MM.1S (cell line): Measurements from ENCODE around the gene ACTC1.

ENCODE experiments used
- EZH2 ChIP-seq: fragments of 300-600 bp; sonication (generic); optimal IDR thresholded peaks from 2 replicates; pipeline ENCODE3; 2017; ENCODE audit warnings: low read depth, mild to moderate bottlenecking, antibody characterized with exemption, low read length, mixed read lengths
- TF ChIP-seq, protein P1 (sequence below): fragments of 300-600 bp; sonication (generic); IDR thresholded peaks from 2 replicates; pipeline ENCODE4 v1.5.1; 2016; ENCODE audit warnings: antibody characterized with exemption, low read length, mixed read lengths

DNA sequence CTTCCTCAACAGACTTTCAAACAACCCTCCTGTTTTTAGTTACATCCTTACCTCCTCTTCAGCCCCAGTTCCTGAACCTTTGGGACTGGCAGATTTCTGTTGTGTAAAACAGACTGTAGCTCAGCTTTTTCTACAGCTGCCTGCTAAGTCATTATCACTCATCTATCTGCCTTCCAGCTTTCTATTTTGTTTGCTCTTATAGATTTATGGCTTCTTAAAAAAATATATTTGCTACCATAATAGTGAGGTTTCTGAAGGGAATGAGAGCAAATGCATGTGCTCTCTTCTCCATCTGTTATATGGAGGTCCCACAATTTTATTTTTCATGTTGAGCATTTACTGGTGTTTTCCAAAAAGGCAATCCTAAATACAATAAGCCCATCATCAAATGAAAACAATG lies 22.3 kb downstream of the ACTC1 start:
- TF ChIP-seq, protein P1, sequence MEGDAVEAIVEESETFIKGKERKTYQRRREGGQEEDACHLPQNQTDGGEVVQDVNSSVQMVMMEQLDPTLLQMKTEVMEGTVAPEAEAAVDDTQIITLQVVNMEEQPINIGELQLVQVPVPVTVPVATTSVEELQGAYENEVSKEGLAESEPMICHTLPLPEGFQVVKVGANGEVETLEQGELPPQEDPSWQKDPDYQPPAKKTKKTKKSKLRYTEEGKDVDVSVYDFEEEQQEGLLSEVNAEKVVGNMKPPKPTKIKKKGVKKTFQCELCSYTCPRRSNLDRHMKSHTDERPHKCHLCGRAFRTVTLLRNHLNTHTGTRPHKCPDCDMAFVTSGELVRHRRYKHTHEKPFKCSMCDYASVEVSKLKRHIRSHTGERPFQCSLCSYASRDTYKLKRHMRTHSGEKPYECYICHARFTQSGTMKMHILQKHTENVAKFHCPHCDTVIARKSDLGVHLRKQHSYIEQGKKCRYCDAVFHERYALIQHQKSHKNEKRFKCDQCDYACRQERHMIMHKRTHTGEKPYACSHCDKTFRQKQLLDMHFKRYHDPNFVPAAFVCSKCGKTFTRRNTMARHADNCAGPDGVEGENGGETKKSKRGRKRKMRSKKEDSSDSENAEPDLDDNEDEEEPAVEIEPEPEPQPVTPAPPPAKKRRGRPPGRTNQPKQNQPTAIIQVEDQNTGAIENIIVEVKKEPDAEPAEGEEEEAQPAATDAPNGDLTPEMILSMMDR: no peak
- TF ChIP-seq EZH2: no peak
